Right lobe of liver (tissue), 6 donors: ENCODE data around the gene INSR. TPM values are rescaled to one million over a fixed set of nuclear protein-coding genes. Genes with fewer than 3 reads are reported as not detected.

ENCODE experiments used
- ATAC-seq, 4 donors: fragments of 200-7000 bp; cut with Tn5 transposase; one replicate each; pipeline ENCODE4 v1.9.1; 2020; ENCODE audit warnings: mild to moderate bottlenecking in 4 of 4, moderate library complexity in 4 of 4
- DNase-seq, 3 donors: peaks; one replicate each; pipeline ENCODE4 v3.0.0-alpha.2; 2020
- H3K27ac ChIP-seq, 3 donors: fragments of 200-600 bp; one replicate each; pipeline ENCODE4 v1.8.0; 2022
- H3K27me3 ChIP-seq, 2 donors: fragments of 200-600 bp; one replicate each; pipeline ENCODE4 v1.8.0; 2022
- H3K36me3 ChIP-seq, 4 donors: fragments of 200-600 bp; sonication (generic) in 1 of 4; one replicate each; pipeline versions ENCODE4 v1.5.1 to v1.8.0; 2017 to 2022; ENCODE audit warnings: control low read depth in 1 of 4
- H3K4me1 ChIP-seq, 4 donors: fragments of 200-600 bp; sonication (generic) in 1 of 4; one replicate each; pipeline versions ENCODE4 v1.5.1 to v1.8.0; 2017 to 2022; ENCODE audit warnings: control low read depth in 1 of 4
- H3K4me3 ChIP-seq, 3 donors: fragments of 200-600 bp; one replicate each; pipeline ENCODE4 v1.8.0; 2022
- H3K9me3 ChIP-seq, 4 donors: fragments of 200-600 bp; sonication (generic) in 1 of 4; one replicate each; pipeline versions ENCODE4 v1.5.1 to v1.8.0; 2017 to 2022; ENCODE audit warnings: control low read depth in 1 of 4
- CTCF ChIP-seq, 4 donors: fragments of 200-600 bp in 3 of 4; fragments of 450-650 bp in 1 of 4; IDR thresholded peaks; one replicate each; pipeline versions ENCODE4 v1.5.1 to v1.8.0; 2016 to 2022; ENCODE audit warnings: antibody characterized with exemption in 4 of 4, mild to moderate bottlenecking in 2 of 4
- POLR2A ChIP-seq: fragments of 450-650 bp; IDR thresholded peaks from one replicate; pipeline ENCODE4 v1.6.1; 2017; ENCODE audit warnings: antibody characterized with exemption, mild to moderate bottlenecking
- WGBS: methylation state at CpG from one replicate; pipeline ENCODE4 v1.1.6; 2018; ENCODE audit warnings: low coverage, low lambda C conversion rate; ENCODE audit not compliant: insufficient coverage; ENCODE audit errors: missing lambda C conversion rate; 5-methylcytosine and 5-hydroxymethylcytosine counted together
- intact Hi-C, 2 donors: fragments of 100-400 bp; cut with DNase I; formaldehyde crosslinking; loops; one replicate each; pipeline versions ENCODE4 v1.11.2 to v1.14.1; 2022
- total RNA-seq, 6 experiments: library from RNA; depleted of rRNA in 2 of 6; stranded (reverse); fragments of >200 nt in 2 of 6; fragmentation: NEBNext Ultra II Directional in 3 of 6; extraction: Animal tissue kit (Norgen Biotek cat#: 25700) in 3 of 6; gene quantifications; one replicate each; pipeline versions ENCODE4 v1.1.0 to v1.2.4, GENCODE V29; 2016 to 2023
- donor health status: DM: no; HTN: yes; CAD: no.
- donor health status: DM: no; HTN: no; CAD: no.
- donor health status: DM: no; HTN: no; CAD: no.
- donor health status: DM: no; HTN: yes; CAD: no.
- donor health status: DM: no; HTN: yes; CAD: no.

INSR gene
- total RNA-seq, 6 experiments from 2014 or later: 82.7 to 121 (median 106) TPM

- Histone ChIP-seq H3K27me3 (no peaks in the 10 kb centered on the region), H3K4me1 (peaks cover 8 to 43% (median 23%) of the 10 kb centered on the region in 4 donors), H3K4me3 (no peak overlapping the region), H3K36me3 (no peaks in the 10 kb centered on the region), H3K27ac (peak overlapping the region; percentile 2 to 96 (median 95)), H3K9me3 (no peaks in the 10 kb centered on the region)
- ATAC-seq (no peak), DNase-seq (no peak)
- TF ChIP-seq CTCF (IDR thresholded peaks at IDR 0.05) (no peak), POLR2A (no peak)
- 70% methylated on average over 4 of the region's 4 CpGs for WGBS
- intact Hi-C loops: no loop called here
Observed at GRCh38 chr19:7200736-7201135, 93.5 kb downstream of the INSR start.

- Histone ChIP-seq H3K4me1 (peaks cover 8 to 43% (median 21%) of the 10 kb centered on the region in 4 donors), H3K27me3 (no peaks in the 10 kb centered on the region), H3K4me3 (peak overlapping the region in 1 of 3 donors; percentile 14), H3K27ac (peak overlapping the region; percentile 26 to 96 (median 95)), H3K9me3 (no peaks in the 10 kb centered on the region), H3K36me3 (no peaks in the 10 kb centered on the region)
- 24% methylated on average over 14 of the region's 14 CpGs for WGBS
- intact Hi-C loops: loop anchor here in 1 of 2 donors (10.0 kb wide), 1 partner anchor 95 kb away; the partner anchor contains the start of gene INSR
- peak; percentile 8 for TF ChIP-seq POLR2A
- TF ChIP-seq CTCF (IDR thresholded peaks at IDR 0.05): no peak
- ATAC-seq (peak; percentile 32 to 61 (median 53)), DNase-seq (peak in 1 of 3 donors; percentile 61)
Observed at GRCh38 chr19:7199613-7200533, 94.3 kb downstream of the INSR start.

GRCh38 chr19:7197760-7198696 lies 96.2 kb downstream of the INSR start:
- WGBS: 0% methylated on average over 32 of the region's 72 CpGs
- peak overlapping the region; percentile 47 to 83 (median 71) for H3K4me3 ChIP-seq
- no peaks in the 10 kb centered on the region for H3K9me3 ChIP-seq
- H3K4me1 ChIP-seq: peaks cover 6 to 36% (median 21%) of the 10 kb centered on the region in 4 donors
- no peaks in the 10 kb centered on the region for H3K36me3 ChIP-seq
- peak in 2 of 4 donors; percentile 25 to 35 for TF ChIP-seq CTCF (IDR thresholded peaks at IDR 0.05)
- TF ChIP-seq POLR2A: peak; percentile 94
- peak; percentile 73 to 90 (median 86) for ATAC-seq
- no peaks in the 10 kb centered on the region for H3K27me3 ChIP-seq
- intact Hi-C loops: loop anchor here in 1 of 2 donors (10.0 kb wide), 1 partner anchor 97 kb away; the partner anchor contains the start of gene INSR
- DNase-seq: peak; percentile 93 to 95 (median 93)
- peak overlapping the region; percentile 68 to 96 (median 95) for H3K27ac ChIP-seq

- TF ChIP-seq POLR2A: peak; percentile 23
- TF ChIP-seq CTCF (IDR thresholded peaks at IDR 0.05): no peak
- 0% methylated on average over 25 of the region's 27 CpGs for WGBS
- Histone ChIP-seq H3K36me3 (no peaks in the 10 kb centered on the region), H3K27ac (peak overlapping the region; percentile 67 to 96 (median 91)), H3K4me3 (peak overlapping the region in 2 of 3 donors; percentile 32 to 44), H3K9me3 (no peaks in the 10 kb centered on the region), H3K27me3 (no peaks in the 10 kb centered on the region), H3K4me1 (peaks cover 6 to 31% (median 21%) of the 10 kb centered on the region in 4 donors)
- intact Hi-C loops: loop anchor here in 1 of 2 donors (10.0 kb wide), 1 partner anchor 98 kb away; the partner anchor contains the start of gene INSR
- ATAC-seq (peak; percentile 67 to 77 (median 75)), DNase-seq (peak; percentile 86 to 92 (median 89))
Observed at GRCh38 chr19:7197119-7197759, 97.0 kb downstream of the INSR start.
